Mucosa of rectum (tissue), 2 donors: ENCODE data around the gene PRKD2.

Experiments used
- H3K27ac ChIP-seq, 2 donors: one replicate each; pipeline ENCODE4 v1.7.0; 2013; ENCODE audit warnings: inconsistent platforms in 2 of 2, low read depth in 2 of 2, low read length in 2 of 2
- H3K27me3 ChIP-seq, 2 donors: one replicate each; pipeline ENCODE4 v1.7.0; 2013; ENCODE audit warnings: low read length in 2 of 2; ENCODE audit not compliant: control insufficient read depth in 2 of 2, insufficient read depth in 2 of 2
- H3K36me3 ChIP-seq, 2 donors: one replicate each; pipeline ENCODE4 v1.7.0; 2013; ENCODE audit warnings: low read length in 2 of 2; ENCODE audit not compliant: control insufficient read depth in 2 of 2, insufficient read depth in 2 of 2
- H3K4me1 ChIP-seq, 2 donors: one replicate each; pipeline ENCODE4 v1.7.0; 2013; ENCODE audit warnings: low read length in 2 of 2, mild to moderate bottlenecking in 1 of 2; ENCODE audit not compliant: control insufficient read depth in 2 of 2, insufficient read depth in 2 of 2
- H3K4me3 ChIP-seq, 2 donors: one replicate each; pipeline ENCODE4 v1.7.0; 2013; ENCODE audit warnings: low read length in 2 of 2
- H3K9ac ChIP-seq, 2 donors: one replicate each; pipeline ENCODE4 v1.7.0; 2013; ENCODE audit warnings: low read length in 2 of 2, low read depth in 1 of 2, mild to moderate bottlenecking in 1 of 2
- H3K9me3 ChIP-seq, 2 donors: one replicate each; pipeline ENCODE4 v1.7.0; 2013; ENCODE audit warnings: low read length in 2 of 2; ENCODE audit not compliant: control insufficient read depth in 2 of 2
- donor health status: healthy.
- donor health status: Normal muscosa, but diverticular disease.

PRKD2 gene

GRCh38 chr19:46710687-46711086 is 6.2 kb downstream of the PRKD2 start:
- Histone ChIP-seq H3K9ac (no peak overlapping the region), H3K36me3 (peaks cover 18 to 30% of the 10 kb centered on the region in 2 donors), H3K9me3 (no peaks in the 10 kb centered on the region), H3K4me3 (no peak overlapping the region), H3K27ac (no peak overlapping the region), H3K27me3 (no peaks in the 10 kb centered on the region), H3K4me1 (peaks cover 12% of the 10 kb centered on the region in 2 donors)

DNA sequence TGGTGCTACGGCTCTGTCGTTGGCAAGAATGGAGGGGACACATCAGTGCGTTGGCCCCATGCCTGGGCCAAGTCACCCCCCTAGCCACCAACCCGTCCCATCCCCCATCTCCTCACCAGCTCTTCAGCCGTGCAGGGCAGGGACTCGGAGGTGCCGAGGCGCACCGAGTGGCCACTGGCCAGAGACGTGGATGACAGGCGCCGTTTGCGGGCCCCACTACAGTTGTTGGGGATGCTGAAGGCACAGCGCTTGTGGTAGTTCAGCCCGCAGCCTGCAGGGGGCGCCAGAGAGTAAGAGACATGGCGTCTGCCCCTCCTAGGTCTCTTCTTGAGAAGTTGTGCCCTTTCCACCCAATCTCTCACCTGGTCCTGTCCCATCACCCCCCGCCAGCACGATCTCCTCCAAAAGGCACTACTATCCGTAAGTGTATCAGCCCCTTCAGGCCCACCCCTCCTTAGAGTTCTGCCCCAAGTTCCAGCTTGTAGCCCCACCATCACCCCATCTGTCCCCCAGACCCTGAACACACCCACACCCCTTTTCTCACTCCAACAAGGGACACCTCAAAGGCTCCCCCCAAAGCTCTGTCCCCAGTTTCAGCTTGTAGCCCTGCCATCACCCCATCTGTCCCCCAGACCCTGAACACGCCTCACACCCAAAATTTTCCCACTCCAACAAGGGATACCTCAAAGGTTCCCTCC is 12.4 kb downstream of the PRKD2 start:
- H3K27me3 ChIP-seq, result no peaks in the 10 kb centered on the region
- H3K9ac ChIP-seq, result no peak overlapping the region
- H3K9me3 ChIP-seq, result no peaks in the 10 kb centered on the region
- H3K36me3 ChIP-seq, result peaks cover 44 to 62% of the 10 kb centered on the region in 2 donors
- H3K4me1 ChIP-seq, result no peaks in the 10 kb centered on the region
- no peak overlapping the region for H3K4me3 ChIP-seq
- H3K27ac ChIP-seq, result no peak overlapping the region

DNA sequence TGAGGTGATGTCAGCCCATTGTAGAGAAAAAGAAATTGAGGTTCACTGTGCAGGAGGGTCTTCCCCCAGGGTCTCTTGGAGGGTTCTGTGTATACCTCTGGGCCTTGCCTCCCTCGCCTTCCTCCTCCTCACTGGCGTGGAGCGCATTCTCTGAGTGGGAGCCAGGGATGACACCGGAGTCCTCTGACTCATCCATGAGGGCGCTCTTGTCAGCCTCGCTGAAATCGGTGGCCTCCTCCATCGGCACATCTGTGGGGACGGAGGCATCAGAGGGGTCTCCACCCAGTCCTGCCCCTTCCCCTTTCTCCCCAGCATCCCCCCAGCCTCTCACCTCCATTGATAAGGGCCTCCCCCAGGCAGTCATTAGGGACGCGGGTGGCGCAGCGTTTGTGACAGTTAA is 16.2 kb downstream of the PRKD2 start:
- Histone ChIP-seq H3K27me3 (no peaks in the 10 kb centered on the region), H3K4me3 (no peak overlapping the region), H3K9me3 (no peaks in the 10 kb centered on the region), H3K27ac (no peak overlapping the region), H3K4me1 (peaks cover 4 to 8% of the 10 kb centered on the region in 2 donors), H3K9ac (no peak overlapping the region), H3K36me3 (peaks cover 43 to 68% of the 10 kb centered on the region in 2 donors)

GRCh38 chr19:46698395-46699321 is 18.3 kb downstream of the PRKD2 start:
- H3K9ac ChIP-seq, result peak overlapping the region in 1 of 2 donors; percentile 14
- no peaks in the 10 kb centered on the region for H3K9me3 ChIP-seq
- H3K27me3 ChIP-seq, result no peaks in the 10 kb centered on the region
- peaks cover 4 to 8% of the 10 kb centered on the region in 2 donors for H3K4me1 ChIP-seq
- H3K27ac ChIP-seq, result peak overlapping the region; percentile 1 to 9
- H3K36me3 ChIP-seq, result peaks cover 48 to 71% of the 10 kb centered on the region in 2 donors
- no peak overlapping the region for H3K4me3 ChIP-seq

- Histone ChIP-seq H3K9ac (peak overlapping the region; percentile 51 to 65), H3K36me3 (peaks cover 57 to 80% of the 10 kb centered on the region in 2 donors), H3K4me1 (peaks cover 4 to 8% of the 10 kb centered on the region in 2 donors), H3K27ac (peak overlapping the region; percentile 43 to 59), H3K27me3 (no peaks in the 10 kb centered on the region), H3K9me3 (no peaks in the 10 kb centered on the region), H3K4me3 (peak overlapping the region; percentile 42 to 48)
Measured at GRCh38 chr19:46697204-46697960, 19.5 kb downstream of the PRKD2 start.

GRCh38 chr19:46696866-46697203 is 20.1 kb downstream of the PRKD2 start:
- peaks cover 4 to 8% of the 10 kb centered on the region in 2 donors for H3K4me1 ChIP-seq
- peaks cover 59 to 80% of the 10 kb centered on the region in 2 donors for H3K36me3 ChIP-seq
- H3K27ac ChIP-seq, result peak overlapping the region in 1 of 2 donors; percentile 59
- H3K27me3 ChIP-seq, result no peaks in the 10 kb centered on the region
- peak overlapping the region in 1 of 2 donors; percentile 51 for H3K9ac ChIP-seq
- H3K4me3 ChIP-seq, result peak overlapping the region in 1 of 2 donors; percentile 21
- no peaks in the 10 kb centered on the region for H3K9me3 ChIP-seq

GRCh38 chr19:46696052-46696451 is 20.9 kb downstream of the PRKD2 start:
- H3K36me3 ChIP-seq, result peaks cover 61 to 82% of the 10 kb centered on the region in 2 donors
- no peak overlapping the region for H3K9ac ChIP-seq
- no peak overlapping the region for H3K4me3 ChIP-seq
- no peaks in the 10 kb centered on the region for H3K9me3 ChIP-seq
- no peaks in the 10 kb centered on the region for H3K27me3 ChIP-seq
- peaks cover 4 to 8% of the 10 kb centered on the region in 2 donors for H3K4me1 ChIP-seq
- no peak overlapping the region for H3K27ac ChIP-seq

DNA sequence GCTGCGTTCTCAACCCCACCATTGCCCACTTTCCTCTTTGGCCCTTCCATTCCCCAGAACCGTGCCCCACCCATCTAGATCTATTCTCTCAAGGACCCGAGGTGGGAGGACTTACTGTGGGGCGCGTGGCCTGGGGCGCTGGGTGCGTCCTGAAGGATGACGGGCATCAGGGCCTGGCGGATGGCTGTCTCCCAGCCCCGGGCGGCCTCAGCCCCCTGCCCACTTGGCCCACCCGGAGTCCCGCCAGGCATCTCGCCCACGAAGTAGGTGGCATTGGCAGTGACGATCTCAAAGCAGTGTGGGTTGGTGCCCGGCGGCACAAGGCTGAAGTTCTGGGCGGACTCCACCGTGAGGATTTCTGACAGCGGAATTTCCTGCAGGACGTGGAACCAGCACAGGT is 23.2 kb downstream of the PRKD2 start:
- Histone ChIP-seq H3K27ac (no peak overlapping the region), H3K4me3 (no peak overlapping the region), H3K9me3 (no peaks in the 10 kb centered on the region), H3K36me3 (peaks cover 59 to 81% of the 10 kb centered on the region in 2 donors), H3K4me1 (peaks cover 4 to 8% of the 10 kb centered on the region in 2 donors), H3K9ac (no peak overlapping the region), H3K27me3 (no peaks in the 10 kb centered on the region)

DNA sequence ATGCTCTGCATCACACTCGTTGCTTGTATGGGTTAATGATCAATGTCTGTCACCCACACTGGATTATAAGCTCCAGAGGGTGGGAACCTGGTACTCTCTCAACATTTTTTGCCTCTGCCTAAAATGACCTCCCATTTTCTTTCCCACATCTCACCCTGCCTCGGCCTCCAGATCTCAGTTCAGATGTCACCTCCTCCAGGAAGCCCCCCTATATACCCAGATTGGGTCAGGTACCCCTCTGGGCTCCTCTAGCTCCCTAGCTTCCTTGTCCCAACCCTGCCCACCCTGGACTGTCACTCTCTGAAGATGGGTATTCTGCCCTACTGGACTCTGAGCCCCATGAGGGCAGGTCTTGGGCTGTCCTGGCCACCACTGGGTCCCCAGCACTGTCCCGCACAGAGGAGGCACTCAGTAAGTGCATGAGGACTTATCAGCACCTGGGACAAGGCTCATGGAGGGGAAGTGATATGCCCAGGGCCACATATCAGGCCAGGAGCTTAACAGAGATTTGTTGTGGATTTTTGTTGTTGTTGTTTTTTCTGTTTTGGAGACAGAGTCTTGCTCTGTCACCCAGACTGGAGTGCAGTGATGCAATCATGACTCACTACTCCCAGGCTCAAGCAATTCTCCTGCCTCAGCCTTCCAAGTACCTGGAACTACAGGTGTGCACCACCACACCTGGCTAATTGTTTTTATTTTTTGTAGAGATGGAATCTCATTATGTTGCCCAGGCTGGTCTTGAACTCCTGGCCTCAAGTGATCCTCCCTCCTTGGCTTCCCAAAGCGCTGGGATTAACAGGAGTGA is 23.8 kb downstream of the PRKD2 start:
- Histone ChIP-seq H3K27ac (no peak overlapping the region), H3K27me3 (no peaks in the 10 kb centered on the region), H3K4me1 (peaks cover 4 to 8% of the 10 kb centered on the region in 2 donors), H3K4me3 (no peak overlapping the region), H3K9ac (no peak overlapping the region), H3K36me3 (peaks cover 58 to 76% of the 10 kb centered on the region in 2 donors), H3K9me3 (no peaks in the 10 kb centered on the region)
